Endothelial cell of umbilical vein (primary cell): ENCODE data around the gene PANK2. TPM values are rescaled to one million over a fixed set of nuclear protein-coding genes. Genes with fewer than 3 reads are reported as not detected.

Experiments used
- BruUV-seq: library from RNA; stranded (reverse); fragments of 400-500 nt; replicated peaks from 2 replicates; lab custom pipeline; 2021; lab: Mats Ljungman, UMichigan
- CTCF ChIA-PET: fragments of 300-600, 350-600 bp; sonication (Branson Sonifier 250); formaldehyde crosslinking; loops from one replicate; lab custom pipeline; 2021; ENCODE audit warnings: antibody characterized with exemption, inconsistent platforms; lab: Charles Lee
- POLR2A ChIA-PET: fragments of 300-600, 350-600 bp; sonication (Branson Sonifier 250); formaldehyde crosslinking; loops from one replicate; lab custom pipeline; 2021; ENCODE audit warnings: antibody characterized with exemption, inconsistent platforms; lab: Charles Lee
- DNase-seq: peaks from one replicate; pipeline ENCODE4 v3.0.0-alpha.2; 2011; ENCODE audit warnings: low read depth, low spot score
- FAIRE-seq: peaks from 2 replicates; lab custom pipeline; 2011; peaks lifted over from hg19 to GRCh38; lab: Jason Lieb, UNC
- H2AFZ ChIP-seq: 2 replicates; pipeline ENCODE4 v1.6.0; 2012; ENCODE audit warnings: low read depth, low read length, control low read depth, inconsistent platforms
- H3K27ac ChIP-seq: 2 replicates; pipeline ENCODE4 v1.5.1; 2011; ENCODE audit warnings: low read depth, mild to moderate bottlenecking, control low read depth, low read length, moderate library complexity; ENCODE audit not compliant: insufficient read depth
- H3K27me3 ChIP-seq, 2 experiments: 2 replicates each; pipeline versions ENCODE4 v1.6.0 to v1.6.1; 2011; ENCODE audit warnings: low read length in 2 of 2, mixed read lengths in 1 of 2; ENCODE audit not compliant: control insufficient read depth in 2 of 2, insufficient read depth in 2 of 2
- H3K36me3 ChIP-seq, 2 experiments: 2 replicates in 1 of 2; 3 replicates in 1 of 2; pipeline ENCODE4 v1.5.1; 2011; ENCODE audit warnings: low read length in 2 of 2, mild to moderate bottlenecking in 1 of 2, moderate library complexity in 1 of 2; ENCODE audit not compliant: control insufficient read depth in 2 of 2, insufficient read depth in 2 of 2; ENCODE audit errors: extremely low read depth in 1 of 2
- H3K4me1 ChIP-seq: 3 replicates; pipeline ENCODE4 v1.5.1; 2011; ENCODE audit warnings: mild to moderate bottlenecking, low read length; ENCODE audit not compliant: control insufficient read depth, insufficient read depth; ENCODE audit errors: extremely low read depth
- H3K4me2 ChIP-seq: 2 replicates; pipeline ENCODE4 v1.6.1; 2011; ENCODE audit warnings: low read length, control low read depth, mixed read lengths; ENCODE audit not compliant: insufficient read depth
- H3K4me3 ChIP-seq, 3 experiments: fragments of 200-600 bp in 1 of 3; sonication (generic), shearing (Covaris generic) in 1 of 3; replicated peaks in 1 of 3; 2 replicates each; pipeline ENCODE4 v1.5.1; 2011 to 2016; ENCODE audit warnings: control low read depth in 3 of 3, low read length in 3 of 3, mild to moderate bottlenecking in 2 of 3, inconsistent platforms in 1 of 3, low read depth in 1 of 3, moderate library complexity in 1 of 3; ENCODE audit not compliant: insufficient read depth in 1 of 3
- H3K79me2 ChIP-seq: 2 replicates; pipeline ENCODE4 v1.6.0; 2012; ENCODE audit warnings: low read length, inconsistent platforms; ENCODE audit not compliant: control insufficient read depth, insufficient read depth
- H3K9ac ChIP-seq: replicated peaks from 2 replicates; pipeline ENCODE3; 2011; ENCODE audit warnings: low read length, control low read depth; ENCODE audit not compliant: insufficient read depth; ENCODE audit errors: extremely low read depth
- H3K9me1 ChIP-seq: replicated peaks from 3 replicates; pipeline ENCODE4 v1.6.0; 2011; ENCODE audit warnings: mild to moderate bottlenecking, low read length; ENCODE audit not compliant: control insufficient read depth, insufficient read depth; ENCODE audit errors: extremely low read depth
- H3K9me3 ChIP-seq: replicated peaks from 2 replicates; pipeline ENCODE4 v1.5.1; 2012; ENCODE audit warnings: low read length, inconsistent platforms; ENCODE audit not compliant: control insufficient read depth, insufficient read depth
- H4K20me1 ChIP-seq: replicated peaks from 2 replicates; pipeline ENCODE3; 2011; ENCODE audit warnings: mild to moderate bottlenecking, low read length; ENCODE audit not compliant: control insufficient read depth, insufficient read depth; ENCODE audit errors: extremely low read depth
- CTCF ChIP-seq, 2 donors: IDR thresholded peaks; 1 replicate in 1 of 2; 2 replicates in 1 of 2; pipeline ENCODE4 v1.5.1; 2011; ENCODE audit warnings: low read length in 2 of 2, mild to moderate bottlenecking in 2 of 2, moderate library complexity in 2 of 2, control low read depth in 1 of 2, inconsistent platforms in 1 of 2, low read depth in 1 of 2; ENCODE audit not compliant: insufficient read depth in 1 of 2; ENCODE audit errors: extremely low read depth in 1 of 2
- EZH2 ChIP-seq: IDR thresholded peaks from 2 replicates; pipeline ENCODE4 v1.6.1; 2012; ENCODE audit warnings: borderline replicate concordance, low read depth, mild to moderate bottlenecking, moderate library complexity, low read length, inconsistent platforms; ENCODE audit not compliant: severe bottlenecking
- FOS ChIP-seq: IDR thresholded peaks from 2 replicates; pipeline ENCODE4 v1.6.1; 2011; ENCODE audit warnings: mild to moderate bottlenecking, low read length, moderate library complexity, borderline replicate concordance; ENCODE audit not compliant: insufficient read depth
- GATA2 ChIP-seq: IDR thresholded peaks from 2 replicates; pipeline ENCODE4 v1.7.0; 2011; ENCODE audit warnings: low read depth, mild to moderate bottlenecking, moderate library complexity, mixed read lengths, low read length; ENCODE audit not compliant: insufficient read length, insufficient read depth
- JUN ChIP-seq: IDR thresholded peaks from 2 replicates; pipeline ENCODE4 v1.6.1; 2011; ENCODE audit warnings: borderline replicate concordance, low read depth; ENCODE audit not compliant: insufficient read length, insufficient read depth
- MAX ChIP-seq: IDR thresholded peaks from 2 replicates; pipeline ENCODE4 v1.6.1; 2011; ENCODE audit not compliant: insufficient read depth, insufficient read length
- MYC ChIP-seq: IDR thresholded peaks from one replicate; pipeline ENCODE4 v1.6.1; 2011; ENCODE audit warnings: mild to moderate bottlenecking, low read depth, low read length
- POLR2A ChIP-seq: IDR thresholded peaks from 2 replicates; pipeline ENCODE4 v1.6.1; 2012; ENCODE audit warnings: low read depth, mild to moderate bottlenecking, control low read depth, low read length
- POLR2AphosphoS5 ChIP-seq: IDR thresholded peaks from 2 replicates; pipeline ENCODE4 v1.6.1; 2012; ENCODE audit warnings: low read depth, mild to moderate bottlenecking, control low read depth, low read length, moderate library complexity; ENCODE audit not compliant: insufficient read depth
- dilution Hi-C: fragments of 300-500 bp; cut with MboI; formaldehyde crosslinking; loops from one replicate; pipeline ENCODE4 v1.15.0; 2019; ENCODE audit warnings: low sequenced_read_pairs; ENCODE audit not compliant: extremely low pct_ligation_motif_present
- intact Hi-C: fragments of 100-400 bp; cut with micrococcal nuclease; formaldehyde crosslinking; loops from one replicate; pipeline ENCODE4 v1.10.0; 2022
- polyA plus RNA-seq, 4 experiments: library from polyadenylated mRNA; depleted of rRNA in 3 of 4; stranded (reverse) in 3 of 4; unstranded in 1 of 4; fragments of >200 nt; gene quantifications; 2 replicates each; pipeline versions ENCODE4 v1.2.1 to v1.2.3, GENCODE V29; 2011 to 2012; ENCODE audit warnings: missing spikeins in 1 of 4
- total RNA-seq: library from RNA; stranded (reverse); gene quantifications from 2 replicates; pipeline ENCODE4 v1.2.3, GENCODE V29; 2021

PANK2 gene
- total and polyA plus RNA-seq, 2 donors (not counting 3 experiments of a cell fraction or from before 2014, with no cell fraction given), result 18.9 to 54.3 TPM

GRCh38 chr20:3970016-3970415 is 80.8 kb downstream of the PANK2 start:
- no TSS peak for BruUV-seq
- Histone ChIP-seq H3K4me2 (no peak overlapping the region), H3K4me1 (peaks cover 12% of the 10 kb centered on the region), H3K27me3 (no peaks in the 10 kb centered on the region), H3K4me3 (no peak overlapping the region), H3K9ac (no peak overlapping the region), H2AFZ (no peak overlapping the region), H3K27ac (no peak overlapping the region), H3K9me3 (no peaks in the 10 kb centered on the region), H3K9me1 (no peaks in the 10 kb centered on the region), H4K20me1 (no peaks in the 10 kb centered on the region), H3K36me3 (no peaks in the 10 kb centered on the region), H3K79me2 (no peaks in the 10 kb centered on the region)
- intact Hi-C loops (no loop called here), dilution Hi-C loops (no loop called here)
- ChIA-PET CTCF (interaction anchor here (0.7 to 1.5 kb wide), 5 partner anchors 10 to 45 kb away, joined by 3 to 4 read pairs (median 3); no protein-coding TSS in a partner anchor), POLR2A (no interaction called here)
- no peak for FAIRE-seq
- DNase-seq, result no peak
- TF ChIP-seq JUN (no peak), FOS (no peak)

GRCh38 chr20:3971145-3971544 is 82.0 kb downstream of the PANK2 start:
- peak; percentile 60 for FAIRE-seq
- H2AFZ ChIP-seq, result no peak overlapping the region
- CTCF ChIA-PET, result interaction anchor here (1.1 kb wide), 1 partner anchor 16 kb away, joined by 3 read pairs; no protein-coding TSS in a partner anchor
- H3K9ac ChIP-seq, result no peak overlapping the region
- no peak for TF ChIP-seq EZH2
- TF ChIP-seq CTCF (IDR thresholded peaks at IDR 0.05; ENCODE audit: extremely low read depth in 1 of 2, insufficient read depth in 1 of 2, low read depth in 1 of 2, low read length in 2 of 2), result no peak
- TF ChIP-seq POLR2A, result no peak
- TF ChIP-seq MYC, result no peak
- TF ChIP-seq JUN, result no peak
- TF ChIP-seq GATA2, result no peak
- no peak for TF ChIP-seq FOS
- TF ChIP-seq POLR2AphosphoS5, result no peak
- TF ChIP-seq MAX, result no peak
- no peaks in the 10 kb centered on the region for H4K20me1 ChIP-seq
- H3K4me1 ChIP-seq, result peaks cover 12% of the 10 kb centered on the region
- peak overlapping the region; percentile 20 for H3K27ac ChIP-seq
- H3K4me3 ChIP-seq, result no peak overlapping the region
- H3K27me3 ChIP-seq, result no peaks in the 10 kb centered on the region
- no peaks in the 10 kb centered on the region for H3K36me3 ChIP-seq
- dilution Hi-C loops, result no loop called here
- POLR2A ChIA-PET, result no interaction called here
- H3K4me2 ChIP-seq, result peak overlapping the region; percentile 38
- H3K9me3 ChIP-seq, result no peaks in the 10 kb centered on the region
- H3K9me1 ChIP-seq, result no peaks in the 10 kb centered on the region
- BruUV-seq, result no TSS peak
- DNase-seq, result peak; percentile 56
- no peaks in the 10 kb centered on the region for H3K79me2 ChIP-seq
- intact Hi-C loops, result no loop called here
